GM10248 (cell line): ENCODE data around the gene GTF2H3.

ENCODE experiments used
- CTCF ChIA-PET: fragments of 300-600 bp; sonication (Branson Sonifier 250); formaldehyde crosslinking; extraction: SDS; loops from one replicate; lab custom pipeline; 2021; ENCODE audit warnings: antibody characterized with exemption; lab: Yijun Ruan, JAX
- POLR2A ChIA-PET: fragments of 350-650 bp; sonication (Branson Sonifier 250); formaldehyde crosslinking; extraction: SDS; loops from one replicate; lab custom pipeline; 2020; ENCODE audit warnings: antibody characterized with exemption; lab: Yijun Ruan, JAX
- DNase-seq: peaks from one replicate; pipeline ENCODE4 v3.0.0; 2012; ENCODE audit errors: extremely low spot score
- CTCF ChIP-seq: IDR thresholded peaks from 2 replicates; pipeline ENCODE4 v1.5.1; 2012; ENCODE audit warnings: mild to moderate bottlenecking, low read depth; ENCODE audit errors: extremely low read depth, missing control alignments, control extremely low read depth

GTF2H3 gene

DNA sequence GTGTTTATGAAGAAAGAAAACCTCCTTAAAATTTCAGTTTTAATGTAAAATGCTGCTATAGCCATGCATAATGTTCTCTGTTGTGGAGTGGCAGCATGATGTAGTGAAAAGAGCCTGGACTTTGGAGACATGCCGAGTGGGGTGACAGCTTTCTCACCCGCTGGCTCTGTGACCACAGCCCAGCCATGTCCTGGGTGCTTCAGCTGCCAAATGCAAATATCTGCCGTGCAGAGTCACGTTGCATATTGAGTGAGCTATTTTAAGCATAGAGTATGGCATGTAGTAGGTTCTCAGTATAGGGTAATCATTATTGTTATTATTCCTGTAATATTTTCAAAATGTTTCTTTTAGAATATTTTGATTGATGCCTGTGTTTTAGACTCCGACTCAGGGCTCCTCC, 21.8 kb downstream of the GTF2H3 start:
- ChIA-PET POLR2A (no interaction called here), CTCF (interaction anchor here (0.8 to 2.7 kb wide), 4 partner anchors 11 to 57 kb away, joined by 3 to 10 read pairs (median 7); partner anchors contain the start of gene ATP6V0A2)
- TF ChIP-seq CTCF, result no peak
- DNase-seq, result peak; percentile 47

DNA sequence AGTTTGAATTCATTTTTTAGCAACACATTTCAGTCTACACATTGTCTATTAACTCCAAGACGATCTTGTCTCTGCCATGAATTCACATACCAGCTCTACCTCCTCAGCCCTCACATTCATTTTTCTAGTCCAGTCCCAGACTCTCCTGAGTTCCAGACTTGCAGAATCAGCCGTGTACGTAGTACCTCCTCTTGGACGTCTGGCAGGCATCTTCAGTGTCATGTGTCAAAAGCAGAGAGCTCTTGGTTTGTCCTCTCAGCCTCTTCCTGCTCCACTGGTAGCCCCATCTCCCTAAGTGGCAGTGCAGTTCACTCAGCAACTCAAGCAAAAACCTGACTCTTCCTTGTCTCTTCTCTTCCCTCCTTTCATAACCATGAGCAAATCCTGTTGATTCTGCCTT, 22.8 kb downstream of the GTF2H3 start:
- no peak for TF ChIP-seq CTCF
- CTCF ChIA-PET, result interaction anchor here (1.0 to 2.7 kb wide), 4 partner anchors 11 to 56 kb away, joined by 3 to 10 read pairs (median 7); partner anchors contain the start of genes ATP6V0A2 and TCTN2
- no peak for DNase-seq
- POLR2A ChIA-PET, result no interaction called here

- TF ChIP-seq CTCF, result no peak
- ChIA-PET POLR2A (no interaction called here), CTCF (interaction anchor here (1.8 to 2.7 kb wide), 2 partner anchors 10 to 18 kb away, joined by 10 read pairs; no protein-coding TSS in a partner anchor)
- DNase-seq, result no peak
Measured at GRCh38 chr12:123657211-123657610, 23.6 kb downstream of the GTF2H3 start.

DNA sequence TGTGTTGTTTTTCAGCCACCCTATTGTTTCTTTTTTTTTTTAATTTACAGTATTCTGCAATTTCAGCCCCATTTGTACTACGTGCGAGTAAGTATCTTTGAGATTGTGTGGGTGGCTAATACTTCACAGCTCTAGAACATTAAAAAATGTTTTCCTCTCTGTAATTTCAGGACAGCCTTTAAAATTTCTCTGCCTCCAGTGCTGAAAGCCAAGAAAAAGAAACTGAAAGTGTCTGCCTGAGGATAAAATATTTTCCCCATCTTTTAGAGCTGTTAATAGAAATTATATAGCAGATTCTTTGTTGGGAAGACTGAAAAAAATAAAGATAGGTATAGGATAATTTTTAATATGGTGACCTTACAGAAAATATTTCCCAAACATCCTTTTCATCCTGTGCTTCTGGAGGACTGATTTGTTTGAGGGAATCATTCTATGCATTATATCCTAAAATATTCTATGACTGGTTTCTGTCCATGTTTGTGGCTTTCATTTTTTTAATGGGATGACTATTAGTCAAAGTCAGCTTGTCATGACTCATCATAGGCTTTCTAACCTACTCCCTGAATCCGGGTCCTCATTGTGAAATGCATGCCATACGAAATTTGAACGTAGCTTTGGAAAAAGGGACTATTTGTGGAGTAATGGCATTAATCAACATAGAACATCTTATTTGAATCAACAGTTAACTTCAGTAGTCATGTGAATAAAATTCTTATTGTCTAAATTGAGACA, 26.5 kb downstream of the GTF2H3 start:
- ChIA-PET POLR2A (interaction anchor here (0.6 kb wide), 1 partner anchor 29 kb away, joined by 3 read pairs; no protein-coding TSS in a partner anchor), CTCF (interaction anchor here (1.0 kb wide), 1 partner anchor 53 kb away, joined by 3 read pairs; no protein-coding TSS in a partner anchor)
- TF ChIP-seq CTCF, result no peak
- DNase-seq, result no peak

DNA sequence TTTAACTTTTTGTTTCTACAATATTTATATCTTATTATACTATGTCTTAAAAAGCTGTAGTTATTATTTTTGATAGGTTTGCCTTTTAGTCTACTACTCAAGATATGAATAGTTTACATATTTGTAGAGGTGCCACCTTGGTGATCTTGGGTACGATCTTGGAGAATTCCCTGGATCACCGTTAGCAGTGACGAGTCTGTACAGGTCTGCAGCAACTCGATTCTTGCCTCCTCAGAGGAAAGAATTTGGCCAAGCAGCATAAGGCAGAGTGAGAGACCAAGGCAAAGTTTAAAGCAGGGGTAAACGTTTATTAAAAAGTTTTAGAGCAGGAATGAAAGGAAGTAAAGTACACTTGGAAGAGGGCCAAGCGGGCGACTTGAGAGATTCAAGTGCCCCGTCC, 34.1 kb downstream of the GTF2H3 start:
- DNase-seq, result no peak
- ChIA-PET POLR2A (no interaction called here), CTCF (interaction anchor here (1.7 to 3.1 kb wide), 2 partner anchors 12 to 13 kb away, joined by 5 to 10 read pairs; no protein-coding TSS in a partner anchor)
- no peak for TF ChIP-seq CTCF

DNA sequence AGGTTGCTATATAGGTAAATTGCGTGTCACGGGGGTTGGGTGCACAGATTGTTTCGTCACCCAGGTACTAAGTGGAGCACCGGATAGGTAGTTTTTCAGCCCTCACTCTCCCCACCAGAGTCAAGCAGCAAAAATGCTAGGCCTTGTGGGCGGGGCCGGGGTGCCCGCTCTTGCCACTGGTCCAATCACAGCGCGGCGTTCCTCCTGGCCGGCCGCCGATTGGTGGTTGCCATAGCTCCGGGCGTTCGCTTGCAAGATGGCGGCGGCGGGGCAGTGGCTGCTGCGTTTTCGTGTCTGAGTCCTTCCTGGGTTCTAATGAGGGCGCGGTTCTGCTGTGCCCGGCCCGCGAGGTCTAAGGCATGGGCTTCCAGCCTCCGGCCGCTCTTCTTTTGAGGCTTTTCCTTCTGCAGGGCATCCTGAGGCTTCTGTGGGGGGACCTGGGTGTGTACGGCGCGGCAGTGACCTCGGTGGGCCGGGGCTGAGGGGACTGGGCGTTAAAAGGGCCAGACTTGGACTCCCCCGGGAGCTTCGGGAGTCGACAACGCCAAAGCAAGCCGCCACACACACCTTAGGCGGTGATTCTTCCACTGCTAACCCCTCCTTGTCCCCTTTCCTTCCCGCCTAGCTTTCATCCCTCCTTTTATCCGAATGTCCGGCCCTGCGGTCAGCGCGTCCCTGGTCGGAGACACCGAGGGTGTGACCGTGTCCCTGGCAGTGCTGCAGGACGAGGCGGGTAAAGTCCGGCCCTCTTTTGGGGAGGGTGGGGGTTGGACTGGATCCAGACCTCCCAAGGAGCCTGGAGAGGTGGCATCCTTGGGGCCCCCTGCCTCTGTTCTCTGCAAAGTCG, 37.5 kb downstream of the GTF2H3 start, which contains the start of gene TCTN2:
TSS of gene TCTN2 (plus strand) at position 232 of the 847 bp plus-strand sequence. CDS start at position 360, 128 bp downstream.
- ChIA-PET POLR2A (no interaction called here), CTCF (interaction anchor here (1.0 to 1.4 kb wide), 3 partner anchors 9 to 38 kb away, joined by 3 to 6 read pairs (median 3); no protein-coding TSS in a partner anchor)
- peak; percentile 99 for DNase-seq
- TF ChIP-seq CTCF, result no peak
